ENCODE measurements around the gene FGF1.

Gene FGF1

GRCh38 chr5:142654578-142655058, 31.3 kb downstream of the FGF1 start (continued):
- TF ChIP-seq ZNF70 (CRISPR knock-in tag; IDR thresholded peaks at IDR 0.05): no peak
- no peak for TF ChIP-seq SNAI2 (CRISPR knock-in tag; IDR thresholded peaks at IDR 0.05)

GRCh38 chr5:142653321-142653720, 32.6 kb downstream of the FGF1 start:
- TF ChIP-seq ESRRG (CRISPR knock-in tag; IDR thresholded peaks at IDR 0.05) (no peak), GLIS3 (CRISPR knock-in tag; IDR thresholded peaks at IDR 0.05) (no peak), PATZ1 (CRISPR knock-in tag; IDR thresholded peaks at IDR 0.05; ENCODE audit: borderline replicate concordance) (no peak), ZNF8 (CRISPR knock-in tag; IDR thresholded peaks at IDR 0.05) (no peak), ZNF70 (CRISPR knock-in tag; IDR thresholded peaks at IDR 0.05) (no peak), ZFP30 (CRISPR knock-in tag; IDR thresholded peaks at IDR 0.05) (no peak), TSHZ2 (CRISPR knock-in tag; IDR thresholded peaks at IDR 0.05) (no peak), ZNF565 (CRISPR knock-in tag; conservative IDR thresholded peaks at IDR 0.05; ENCODE audit: low read depth) (no peak), POU6F1 (CRISPR knock-in tag; IDR thresholded peaks at IDR 0.05; ENCODE audit: borderline replicate concordance, low read depth) (no peak)
- no peak for ATAC-seq

- TF ChIP-seq TOX (CRISPR knock-in tag; IDR thresholded peaks at IDR 0.05; ENCODE audit: borderline replicate concordance): no peak
- TF ChIP-seq GLIS3 (CRISPR knock-in tag; IDR thresholded peaks at IDR 0.05): no peak
- no peak for TF ChIP-seq OSR1 (CRISPR knock-in tag; IDR thresholded peaks at IDR 0.05)
- no peak for TF ChIP-seq ISL1 (CRISPR knock-in tag; IDR thresholded peaks at IDR 0.05)
- no peak for TF ChIP-seq ZFP30 (CRISPR knock-in tag; IDR thresholded peaks at IDR 0.05)
- TF ChIP-seq ARNTL (CRISPR knock-in tag; IDR thresholded peaks at IDR 0.05; ENCODE audit: borderline replicate concordance, low read depth): no peak
- TF ChIP-seq TCF4 (CRISPR knock-in tag; IDR thresholded peaks at IDR 0.05; ENCODE audit: borderline replicate concordance): no peak
- no peak for TF ChIP-seq BACH2 (CRISPR knock-in tag; IDR thresholded peaks at IDR 0.05; ENCODE audit: borderline replicate concordance)
- TF ChIP-seq SNAI2 (CRISPR knock-in tag; IDR thresholded peaks at IDR 0.05): no peak
- ATAC-seq: no peak
These were observed 33.3 kb downstream of the FGF1 start for GRCh38 chr5:142652563-142652962.

- ATAC-seq: no peak
These were observed 35.0 kb downstream of the FGF1 start for GRCh38 chr5:142650881-142651280.

More at GRCh38 chr5:142650881-142651280, 35.0 kb downstream of the FGF1 start:
- no peak for TF ChIP-seq TSHZ2 (CRISPR knock-in tag; IDR thresholded peaks at IDR 0.05)
- TF ChIP-seq ARNTL (CRISPR knock-in tag; IDR thresholded peaks at IDR 0.05; ENCODE audit: borderline replicate concordance, low read depth): no peak
- TF ChIP-seq ZC3H10 (CRISPR knock-in tag; IDR thresholded peaks at IDR 0.05): no peak
- no peak for TF ChIP-seq RARB (CRISPR knock-in tag; IDR thresholded peaks at IDR 0.05)
- no peak for TF ChIP-seq POU6F1 (CRISPR knock-in tag; IDR thresholded peaks at IDR 0.05; ENCODE audit: borderline replicate concordance, low read depth)
- no peak for TF ChIP-seq TOX (CRISPR knock-in tag; IDR thresholded peaks at IDR 0.05; ENCODE audit: borderline replicate concordance)
- no peak for TF ChIP-seq ZFP3 (CRISPR knock-in tag; IDR thresholded peaks at IDR 0.05)
- TF ChIP-seq ISL1 (CRISPR knock-in tag; IDR thresholded peaks at IDR 0.05): no peak
- no peak for TF ChIP-seq ZNF565 (CRISPR knock-in tag; conservative IDR thresholded peaks at IDR 0.05; ENCODE audit: low read depth)
- no peak for TF ChIP-seq ZNF8 (CRISPR knock-in tag; IDR thresholded peaks at IDR 0.05)
- no peak for TF ChIP-seq BACH2 (CRISPR knock-in tag; IDR thresholded peaks at IDR 0.05; ENCODE audit: borderline replicate concordance)
